Activated CD4-positive, alpha-beta T cell treated with anti-CD3 and anti-CD28 coated beads for 1 hour (primary cell): ENCODE results near the gene GABRD.

Source experiments
- DNase-seq: peaks from one replicate; pipeline ENCODE4 v3.0.0-alpha.2; 2020

The GABRD gene

DNA sequence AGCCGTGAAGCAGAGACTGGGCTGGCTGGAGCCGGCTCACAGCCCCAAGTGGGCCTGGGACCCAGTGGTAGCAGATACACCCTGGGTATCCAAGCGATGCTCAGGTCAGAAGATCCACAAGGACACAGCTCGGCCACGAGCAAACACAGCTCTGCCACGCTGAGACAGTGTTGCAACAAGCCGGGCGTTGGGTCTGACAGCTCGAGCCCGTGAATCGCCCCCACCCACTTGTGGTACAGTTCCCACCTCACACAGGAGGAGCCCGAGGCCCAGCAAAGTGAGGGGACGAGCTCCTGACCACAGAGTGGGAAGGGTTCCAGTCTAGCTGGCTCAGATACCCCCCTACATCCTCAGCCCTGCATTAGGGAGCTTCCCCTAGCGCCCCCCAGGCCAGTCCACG, 22.2 kb downstream of the GABRD start:
- no peak for DNase-seq

DNA sequence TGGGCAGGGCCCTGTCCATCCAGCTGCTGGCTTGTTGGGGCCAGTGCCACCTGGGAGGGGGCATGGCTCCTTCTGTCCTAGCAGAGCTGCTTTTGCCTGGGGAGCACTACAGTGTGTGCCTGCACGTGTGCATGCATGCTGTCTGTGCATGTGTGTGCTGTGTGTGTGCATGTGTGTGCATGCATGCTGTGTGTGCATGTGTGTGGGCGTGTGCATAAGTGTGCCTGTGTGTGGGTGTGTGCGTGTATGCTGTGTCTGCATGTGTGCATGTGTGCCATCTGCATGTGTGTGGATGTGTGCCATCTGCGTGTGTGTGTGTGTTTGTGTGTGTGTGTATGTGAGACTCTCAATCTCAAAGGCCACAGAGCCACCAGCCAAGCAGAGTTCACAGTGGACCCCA, 22.7 kb downstream of the GABRD start:
- DNase-seq, result no peak

DNA sequence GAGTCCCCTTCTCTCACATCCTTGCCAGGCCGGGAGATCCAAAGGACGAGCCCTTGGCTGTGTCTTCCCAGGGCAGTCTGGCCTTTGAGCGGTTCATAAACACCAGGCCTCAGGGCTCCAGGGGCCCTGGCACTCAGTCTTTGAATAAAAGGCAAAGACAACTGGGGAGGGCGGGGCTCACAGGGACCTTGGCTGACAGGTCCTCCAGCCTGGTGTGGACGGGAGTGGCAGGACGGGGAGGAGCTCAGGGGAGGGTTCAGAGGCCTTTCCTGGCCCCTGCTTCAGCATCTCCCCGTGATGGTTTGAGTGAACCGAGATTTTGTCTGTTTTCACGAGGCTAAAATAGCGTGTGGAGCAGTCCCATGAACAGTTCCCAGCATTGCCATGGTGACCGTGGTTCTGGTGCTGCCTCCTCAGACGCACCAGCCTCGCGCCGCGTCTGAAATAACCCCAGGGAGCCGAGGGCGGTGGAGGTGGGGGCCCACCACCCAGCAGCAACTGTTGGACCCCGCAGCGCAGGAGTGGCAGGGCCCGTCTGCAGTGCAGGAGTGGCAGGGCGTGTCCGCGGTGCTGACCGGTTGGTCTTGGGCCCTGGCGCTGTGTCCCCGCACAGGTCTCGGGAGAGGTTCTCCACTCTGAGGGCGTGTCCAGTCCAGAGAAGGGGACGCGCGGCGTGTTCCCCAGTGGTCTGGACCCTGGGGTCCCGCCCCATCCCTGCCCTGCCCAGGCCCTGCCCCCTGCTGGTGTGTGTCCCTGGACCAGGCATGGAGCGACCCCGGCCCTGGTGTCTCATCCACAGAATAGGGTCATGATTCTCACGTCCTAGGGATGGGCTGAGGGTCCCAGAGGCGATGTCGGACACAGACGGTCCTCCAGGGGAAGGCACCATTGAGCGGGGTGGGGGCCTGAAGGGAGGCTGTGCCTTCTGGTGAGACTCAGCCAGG, 24.0 kb downstream of the GABRD start:
- DNase-seq, result no peak

DNA sequence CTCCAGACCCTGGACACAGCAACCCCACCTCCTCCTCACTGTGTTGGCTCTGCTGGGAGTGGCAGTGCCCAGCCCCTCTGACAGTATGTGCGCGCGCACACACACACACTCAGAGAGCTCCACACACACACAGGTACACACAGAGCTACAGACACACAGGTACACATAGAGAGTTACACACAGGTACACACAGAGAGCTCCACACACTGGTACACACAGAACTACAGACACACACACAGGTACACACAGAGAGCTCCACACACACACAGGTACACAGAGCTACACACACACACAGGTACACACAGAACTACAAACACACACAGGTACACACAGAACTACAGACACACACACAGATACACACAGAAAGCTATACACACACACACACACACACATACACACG, 24.7 kb downstream of the GABRD start:
- DNase-seq, result no peak

DNA sequence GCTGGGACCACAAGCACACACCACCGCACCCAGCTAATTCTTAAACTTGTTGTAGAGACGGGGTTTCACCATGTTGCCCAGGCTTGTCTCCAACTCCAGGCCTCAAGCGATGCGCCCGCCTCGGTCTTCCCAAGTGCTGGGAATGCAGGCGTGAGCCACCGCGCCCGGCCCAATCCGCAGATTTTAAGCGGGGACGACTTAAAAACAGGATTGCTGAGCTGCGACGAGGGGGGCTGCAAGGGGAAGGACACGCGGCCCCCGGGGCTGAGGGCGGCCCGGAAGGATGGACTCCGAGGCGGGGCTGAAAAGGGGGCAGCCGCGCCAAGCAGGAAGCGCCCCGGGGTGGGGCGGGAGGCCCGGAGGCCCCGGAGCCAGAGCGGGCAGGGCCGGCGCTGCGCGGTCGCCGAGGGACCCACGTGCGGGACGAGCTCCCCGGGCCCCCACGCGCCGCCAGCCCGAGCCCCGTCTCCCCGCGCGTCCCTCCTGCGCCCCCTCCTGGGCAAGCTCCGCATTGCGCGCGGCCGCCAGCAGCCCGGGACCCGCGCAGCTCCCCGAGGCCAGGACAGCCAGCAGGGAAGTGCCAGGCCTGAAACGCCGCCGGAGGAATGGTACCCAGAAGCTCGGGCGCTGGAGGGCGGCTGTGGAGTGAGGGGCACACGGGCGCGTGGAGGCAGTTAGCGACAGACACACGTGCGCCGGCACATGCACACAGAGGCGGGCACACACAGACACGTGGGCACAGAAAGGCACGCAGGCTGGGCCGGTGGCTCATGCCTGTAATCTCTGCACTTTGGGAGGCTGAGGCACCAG, 25.6 kb downstream of the GABRD start:
- peak; percentile 68 for DNase-seq

DNA sequence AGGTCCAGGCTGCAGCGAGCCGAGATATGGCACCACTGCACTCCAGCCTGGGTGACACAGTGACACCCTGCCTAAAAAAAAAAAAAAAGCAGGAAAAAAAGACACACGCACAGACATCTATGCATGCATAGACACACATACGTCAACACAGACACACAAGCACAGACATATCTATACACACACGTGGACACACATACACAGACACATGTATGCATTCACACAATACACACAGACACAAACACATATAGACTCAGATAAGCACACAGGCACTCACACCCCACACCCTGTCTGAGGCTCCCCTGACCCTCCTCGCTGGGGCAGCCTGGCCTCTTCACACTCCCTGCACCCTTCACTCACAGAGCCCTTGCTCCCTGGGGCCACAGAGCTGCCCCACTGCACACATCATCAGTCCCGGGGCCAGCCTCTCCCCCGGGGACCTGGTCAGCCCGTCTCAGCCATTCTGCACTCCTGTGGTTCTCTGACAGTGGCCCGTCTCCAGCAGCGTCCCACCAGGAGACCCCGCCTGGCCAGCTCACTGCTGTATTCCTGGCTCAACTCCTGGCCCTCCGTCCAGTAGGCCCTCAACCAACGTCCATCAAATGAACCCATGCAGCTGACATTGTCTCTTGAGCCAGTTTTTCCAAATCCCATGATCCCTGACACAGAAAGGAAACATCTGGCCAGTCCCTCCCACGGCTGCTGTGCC, 26.5 kb downstream of the GABRD start:
- no peak for DNase-seq

DNA sequence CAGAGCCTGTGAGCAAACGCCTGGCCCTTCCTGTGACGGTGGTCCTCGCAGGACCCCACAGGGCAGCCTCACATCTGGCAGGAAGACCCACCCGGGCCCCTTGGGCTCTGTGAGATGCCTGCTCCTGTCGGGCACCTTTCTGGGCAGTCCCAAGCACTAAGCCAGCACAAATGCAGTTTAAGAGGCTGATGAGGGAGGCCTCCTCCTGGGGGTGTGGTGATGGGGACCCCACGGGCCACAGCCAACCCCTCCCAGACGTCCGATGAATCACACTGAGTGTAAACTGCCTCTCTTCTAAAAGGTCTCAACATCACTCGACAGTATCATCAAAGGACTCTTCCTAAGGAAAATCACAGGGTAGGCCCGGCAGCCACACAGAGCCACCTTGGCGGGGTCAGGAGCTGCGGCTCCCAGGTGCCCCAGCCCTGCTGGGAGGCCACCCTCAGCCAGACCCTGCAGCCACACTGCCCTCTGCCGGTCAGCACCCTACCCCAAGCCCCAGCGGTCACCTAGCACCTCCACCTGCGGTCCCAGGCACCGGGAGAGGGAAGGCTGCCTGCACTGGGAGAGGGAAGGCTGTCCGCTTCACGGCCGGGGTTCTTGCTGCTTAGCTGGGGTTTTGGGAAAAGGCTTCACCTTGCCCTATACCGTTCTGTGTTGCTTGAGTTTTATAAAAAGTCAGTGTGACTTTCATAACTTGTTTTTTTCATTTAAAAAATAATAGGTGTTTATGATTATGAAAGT, 27.2 kb downstream of the GABRD start:
- DNase-seq, result no peak

DNA sequence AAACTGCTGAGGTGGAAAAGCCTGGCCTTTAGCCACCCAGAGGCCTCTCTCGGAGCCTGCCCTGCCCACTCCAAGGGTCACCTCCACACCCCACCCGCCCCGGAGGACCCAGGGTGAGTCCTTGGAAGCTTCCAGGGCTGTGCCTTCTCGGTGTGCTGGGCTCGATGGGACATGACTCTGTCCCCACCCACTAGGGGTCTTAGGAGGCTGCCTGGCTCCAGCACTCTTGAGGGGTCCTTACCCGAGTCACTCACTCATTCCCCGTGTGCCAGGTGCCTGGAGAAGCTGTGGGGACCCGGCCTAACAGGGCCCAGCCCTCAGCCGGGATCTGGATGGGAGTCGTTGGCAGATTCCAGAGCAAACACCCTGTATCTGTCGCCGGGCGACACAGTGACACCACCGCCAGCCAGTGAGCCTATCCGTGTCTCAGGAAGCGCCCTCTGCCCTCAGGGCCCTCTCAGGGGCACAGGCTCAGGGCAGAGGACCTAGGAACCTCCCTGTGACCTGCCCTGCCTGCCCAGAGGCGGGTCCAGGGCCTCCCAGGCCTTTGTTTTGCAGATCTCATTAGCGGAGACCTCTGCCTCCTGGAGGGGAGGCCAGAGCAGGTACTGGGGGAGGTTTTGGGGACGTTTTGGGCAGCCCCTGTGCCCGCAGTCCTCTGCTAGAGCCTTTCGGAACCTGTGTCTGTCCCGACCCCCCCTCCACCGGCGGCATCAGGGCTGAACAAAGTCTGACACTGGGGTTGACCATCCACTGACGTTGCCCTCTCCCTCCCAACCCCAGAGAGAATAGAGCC, 28.0 kb downstream of the GABRD start:
- no peak for DNase-seq

DNA sequence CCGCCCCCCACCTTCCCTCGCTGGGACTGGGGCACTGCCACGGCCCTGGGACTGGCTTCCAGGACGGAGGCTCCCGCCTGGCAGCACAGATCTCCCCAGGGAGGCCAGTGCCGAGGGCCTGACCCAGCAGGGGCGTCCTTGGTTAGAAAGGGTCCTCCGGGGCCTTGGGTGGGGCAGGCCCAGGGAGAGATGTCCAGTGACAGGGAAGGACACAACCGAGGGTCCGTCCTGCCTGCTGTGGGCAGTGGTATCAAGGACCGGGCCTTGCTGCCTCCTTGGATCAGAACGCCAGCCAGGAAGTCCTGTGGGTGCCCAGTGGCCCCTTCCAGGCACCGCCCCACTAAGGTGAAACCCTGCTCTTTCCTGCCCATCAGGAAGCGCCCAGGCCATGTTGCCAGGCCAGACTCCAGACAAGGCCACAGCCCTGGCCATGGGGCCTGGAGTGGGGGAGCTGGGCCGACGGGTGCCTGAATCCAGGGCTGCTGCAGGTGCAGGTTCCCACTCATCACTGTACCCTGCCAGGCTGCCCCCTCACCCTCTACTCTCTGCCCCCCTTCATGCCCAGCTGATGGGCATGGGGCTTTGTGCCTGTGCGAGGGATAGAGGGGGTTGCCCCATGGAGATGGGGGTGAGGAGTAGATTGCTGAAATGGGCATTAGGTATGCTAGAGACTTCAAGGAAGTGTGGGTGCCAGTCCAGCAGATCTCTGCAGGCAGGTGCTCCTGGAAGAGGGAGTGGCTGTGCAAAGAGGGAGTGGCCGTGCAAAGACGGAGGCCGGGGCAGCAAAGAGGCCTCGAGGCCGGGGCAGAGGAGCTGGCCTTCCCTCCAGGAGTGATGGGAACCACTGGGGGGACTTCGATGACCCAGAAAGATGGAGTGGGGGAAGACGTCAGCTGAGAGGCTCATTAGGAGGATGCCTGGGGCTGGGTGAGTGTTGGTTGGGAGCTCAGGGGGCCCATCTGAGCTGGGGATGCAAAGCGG, 28.9 kb downstream of the GABRD start:
- DNase-seq, result no peak

DNA sequence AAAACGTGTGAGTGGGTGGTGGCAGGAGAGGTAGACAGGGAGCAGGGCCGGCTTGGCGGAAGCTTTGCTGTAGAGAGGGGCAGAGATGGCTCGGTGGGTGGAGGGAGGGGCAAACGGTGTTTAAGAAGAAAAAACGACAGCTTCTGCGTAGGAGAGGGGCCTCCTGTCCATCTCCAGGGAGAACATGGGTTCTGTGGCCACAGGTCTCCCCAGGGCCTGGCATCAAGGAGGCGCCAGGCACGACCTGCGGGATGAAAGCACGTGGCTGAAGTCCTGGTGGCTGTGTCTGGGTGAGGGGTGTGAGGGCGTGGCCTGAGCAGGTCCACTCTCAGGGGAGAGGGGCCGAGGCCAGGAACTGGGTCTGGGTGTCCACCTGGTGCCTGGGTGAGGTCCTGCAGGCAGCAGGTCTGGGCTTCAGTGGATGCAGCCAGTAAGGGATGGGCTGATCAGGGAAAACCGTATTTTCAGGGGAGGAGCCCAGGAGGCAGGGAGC, 30.1 kb downstream of the GABRD start:
- DNase-seq, result no peak

DNA sequence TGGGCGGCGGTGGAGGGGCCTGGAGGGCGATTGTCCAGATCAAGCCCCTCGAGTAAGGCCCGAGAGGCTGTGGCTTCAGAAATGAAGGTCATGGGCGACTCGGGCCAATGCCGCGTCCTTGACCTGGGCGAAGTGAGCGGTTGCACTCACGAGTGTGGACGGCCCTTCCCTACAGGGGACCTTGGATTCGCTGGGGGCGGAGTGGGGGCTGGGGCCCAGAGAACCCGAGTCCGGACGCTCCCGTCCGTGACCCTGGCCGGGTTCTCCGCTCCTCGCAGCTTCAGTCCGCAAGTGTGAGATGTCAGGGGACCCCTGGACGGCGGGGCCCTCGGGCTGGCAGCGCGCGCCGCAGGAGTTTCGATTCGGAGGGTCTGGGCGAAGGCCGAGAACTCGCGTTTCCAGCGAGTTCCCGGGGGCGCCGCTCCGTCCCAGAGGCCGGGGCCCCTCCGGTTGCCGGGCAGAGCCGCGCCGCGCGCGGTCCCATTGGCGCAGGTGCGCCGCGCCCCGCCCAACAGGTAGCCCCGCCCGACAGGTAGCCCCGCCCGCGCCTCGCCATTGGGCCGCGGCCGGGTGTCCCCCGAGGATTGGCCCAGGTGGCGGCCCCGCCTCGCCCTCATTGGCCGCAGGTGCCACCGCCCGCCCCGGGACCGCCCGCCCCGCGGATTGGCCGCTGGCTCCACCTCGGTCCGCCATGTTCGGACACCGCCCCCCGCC, 30.7 kb downstream of the GABRD start, which contains the start of gene PRKCZ:
Gene PRKCZ, plus strand, starts transcription at position 694 of the 714 bp plus-strand sequence. CDS start 220 bp downstream, outside the sequence.
- peak; percentile 91 for DNase-seq

DNA sequence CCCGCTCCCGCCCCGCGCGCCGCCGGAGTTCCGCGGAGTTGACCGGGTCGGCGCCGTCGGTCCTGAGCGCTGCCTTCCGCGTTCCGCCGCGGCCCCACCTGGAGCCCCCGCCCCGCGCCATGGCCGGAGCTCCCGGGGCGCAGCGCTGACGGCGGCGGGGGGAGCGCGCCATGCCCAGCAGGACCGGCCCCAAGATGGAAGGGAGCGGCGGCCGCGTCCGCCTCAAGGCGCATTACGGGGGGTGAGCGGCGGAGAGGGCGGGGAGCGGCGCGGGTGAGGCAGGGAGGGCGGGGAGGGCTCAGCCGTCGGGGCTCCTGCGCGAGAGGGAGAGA, 31.3 kb downstream of the GABRD start:
- no peak for DNase-seq

DNA sequence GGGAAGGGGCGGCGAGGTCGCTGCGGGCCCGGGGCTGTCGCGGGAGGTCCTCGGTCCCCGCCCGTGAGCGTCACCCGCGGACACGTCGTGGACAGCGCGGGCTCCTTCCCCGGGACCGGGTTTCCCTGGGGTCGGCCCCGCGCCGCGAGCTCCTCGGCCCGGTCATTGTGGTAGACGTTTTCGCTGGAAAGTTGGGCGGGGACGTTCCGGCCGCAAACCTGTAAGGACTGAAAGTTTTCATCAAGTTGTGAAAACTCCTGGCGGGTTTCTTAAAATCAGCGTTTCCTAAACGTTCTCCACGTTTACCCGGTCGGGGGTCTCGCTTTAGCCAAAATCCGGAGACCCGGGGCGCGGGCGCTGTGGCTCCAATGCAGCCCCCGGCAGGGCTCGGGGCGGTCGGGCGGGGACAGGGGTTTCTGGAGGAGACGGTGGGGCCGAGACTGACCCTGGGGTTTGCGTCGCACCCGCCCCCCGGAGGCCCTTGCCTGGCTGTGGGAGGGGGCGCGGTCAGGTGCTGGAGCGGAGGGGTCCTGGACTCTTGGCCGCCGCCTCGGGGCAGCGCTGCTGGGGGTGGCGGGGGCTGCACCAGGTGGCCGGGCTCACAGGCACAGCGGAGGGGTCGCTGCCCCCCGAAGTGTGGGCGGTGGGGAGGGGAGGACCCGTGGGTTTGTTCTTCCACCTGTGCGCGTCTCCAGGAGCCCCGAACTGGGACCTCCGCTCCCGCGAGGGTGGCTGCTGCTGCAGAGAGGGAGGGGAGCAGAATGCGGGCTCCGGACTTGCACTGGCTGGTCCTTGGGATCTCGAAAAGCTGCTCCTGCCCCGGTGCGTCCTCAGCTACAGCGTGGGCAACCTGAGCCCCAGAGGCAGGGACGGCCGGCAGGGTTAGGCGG, 31.9 kb downstream of the GABRD start:
- DNase-seq, result no peak

DNA sequence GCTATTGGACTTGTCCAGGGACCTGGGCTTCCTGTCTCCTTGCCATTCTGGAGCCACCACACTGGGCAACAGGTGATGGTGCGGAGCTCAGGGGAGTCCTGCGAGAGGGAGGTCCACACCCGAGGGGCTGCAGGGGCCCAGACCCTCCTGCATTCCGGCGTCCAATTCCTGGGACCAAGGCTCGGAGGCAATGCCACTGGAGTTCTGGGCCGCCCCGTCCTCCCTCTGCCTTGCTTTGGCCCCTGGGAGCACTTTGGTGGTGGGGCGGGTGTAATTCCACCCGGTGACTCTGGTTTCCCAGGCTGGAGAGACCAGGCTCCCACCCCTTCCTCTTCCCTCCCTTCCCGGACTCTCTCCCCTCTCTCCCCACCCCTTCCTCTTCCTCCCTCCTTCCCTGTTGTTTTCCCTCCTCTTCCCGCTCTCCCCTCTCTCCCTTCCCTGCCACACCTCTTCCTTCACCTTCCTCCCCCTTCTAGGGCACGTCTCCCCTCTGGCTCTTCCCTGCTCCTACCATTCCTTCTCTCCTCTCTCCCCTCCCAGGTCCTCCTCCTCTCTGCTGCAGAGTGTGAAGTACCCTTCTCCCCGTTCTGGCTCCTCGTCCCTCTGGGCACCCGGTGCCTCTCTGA, 33.0 kb downstream of the GABRD start:
- DNase-seq, result no peak

DNA sequence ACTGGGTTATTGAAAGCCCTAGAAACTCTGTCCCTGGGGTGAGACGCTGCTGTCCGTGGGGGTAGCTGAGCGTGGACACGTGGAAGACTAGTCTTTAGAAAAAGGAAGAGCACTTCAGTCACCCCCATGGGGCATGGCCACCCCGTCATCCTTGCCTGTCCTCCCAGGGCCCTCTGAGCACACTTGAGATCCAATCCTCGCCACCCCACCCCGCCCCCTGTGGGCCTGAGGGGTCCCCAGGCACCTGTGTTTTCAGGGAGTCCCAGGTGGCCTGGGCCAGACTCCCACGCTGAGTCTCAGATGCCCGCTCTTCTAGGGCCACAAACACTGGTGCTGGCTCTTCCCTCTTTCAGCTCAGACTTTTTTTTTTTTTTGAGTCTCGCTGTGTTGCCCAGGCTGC, 33.6 kb downstream of the GABRD start:
- DNase-seq, result no peak

DNA sequence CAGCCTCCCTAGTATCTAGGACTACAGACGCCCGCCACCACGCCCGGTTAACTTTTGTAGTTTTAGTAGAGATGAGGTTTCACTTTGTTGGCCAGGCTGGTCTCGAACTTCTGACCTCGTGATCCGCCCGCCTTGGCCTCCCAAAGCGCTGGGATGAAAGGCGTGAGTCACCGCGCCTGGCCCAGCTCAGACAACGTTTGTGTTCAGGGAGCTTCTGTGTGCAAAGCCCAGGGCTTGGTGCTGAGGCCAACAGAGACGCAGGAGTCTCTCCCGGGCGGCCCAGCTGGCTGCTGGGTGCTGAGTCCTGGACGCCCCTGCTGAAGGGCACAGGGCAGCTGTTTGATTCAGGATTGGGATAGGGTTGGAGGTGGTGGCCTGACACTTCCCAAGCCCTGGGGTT, 34.1 kb downstream of the GABRD start:
- no peak for DNase-seq

DNA sequence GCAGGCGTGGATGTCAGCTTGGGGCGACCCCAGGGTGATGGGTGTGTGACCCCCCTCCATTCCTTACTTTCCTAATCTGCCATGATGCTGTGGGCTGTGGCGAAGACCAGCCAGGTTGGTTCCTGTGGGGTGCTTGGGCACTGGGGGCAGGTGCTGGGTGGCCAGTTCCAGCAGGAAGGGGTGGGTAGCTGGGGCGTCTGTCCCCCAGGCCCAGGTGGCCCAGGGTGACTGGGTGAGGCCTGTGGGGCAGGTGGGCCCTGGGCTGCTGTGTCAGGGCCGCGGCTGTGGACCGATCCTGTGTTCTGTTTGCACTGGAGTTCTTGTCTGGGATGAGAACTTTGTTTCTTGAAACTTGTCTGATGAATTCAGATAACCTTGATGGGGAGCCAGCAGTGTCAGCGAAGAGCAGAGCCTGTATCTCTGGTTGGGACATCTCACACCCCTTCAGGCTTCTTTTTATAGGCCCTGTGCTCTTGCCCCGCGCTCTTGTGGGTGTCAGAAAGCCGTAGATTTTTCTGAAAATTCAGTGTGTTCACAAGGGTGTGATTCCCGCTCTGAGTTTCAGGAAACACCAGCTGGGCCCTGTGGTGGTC, 34.7 kb downstream of the GABRD start:
- no peak for DNase-seq

DNA sequence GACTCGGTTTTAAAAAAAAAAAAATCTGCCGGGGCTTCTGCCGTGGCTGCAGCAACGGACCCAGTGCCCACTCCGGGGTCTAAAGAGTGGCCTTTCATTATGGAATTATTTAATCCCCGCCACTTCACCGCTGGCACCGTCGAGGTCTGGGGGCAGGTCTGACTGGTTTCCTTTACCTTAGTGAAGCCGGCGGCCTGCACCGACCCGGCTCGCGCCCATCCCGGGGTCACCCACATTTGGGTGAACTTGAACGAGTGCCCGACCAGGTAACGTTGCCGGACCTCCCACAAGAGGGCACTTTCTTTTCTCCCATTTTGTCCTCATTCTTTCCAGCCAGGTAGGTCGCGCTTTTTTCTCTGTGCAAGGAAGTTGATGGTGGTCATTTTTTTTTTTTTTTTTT, 35.4 kb downstream of the GABRD start:
- DNase-seq, result no peak
